ENCODE measurements around the gene KRTAP5-6. TPM values are rescaled to one million over a fixed set of nuclear protein-coding genes. Genes with fewer than 3 reads are reported as not detected.
"Not testable (repeated sequence)": the region's sequence is repeated elsewhere in the genome, so short reads cannot be mapped to it uniquely, and the experiment has no call there.

Gene KRTAP5-6
- total and polyA plus RNA-seq, 5 experiments from 2014 or later: not detected

- POLR2A ChIA-PET: no interaction called here
- peaks cover 0 to 2% (median 0%) of the 10 kb centered on the region in 4 donors for H3K4me1 Mint-ChIP-seq
- no peak for DNase-seq
- H3K4me3 Mint-ChIP-seq: no peak overlapping the region
- no peak for ATAC-seq
- H3K27me3 Mint-ChIP-seq: peaks cover 4 to 18% (median 12%) of the 10 kb centered on the region in 5 donors
- no peaks in the 10 kb centered on the region for H3K9me3 Mint-ChIP-seq
- H3K27ac Mint-ChIP-seq: peak overlapping the region in 1 of 10 donors; percentile 44
- no peaks in the 10 kb centered on the region for H3K36me3 Mint-ChIP-seq
Measured at GRCh38 chr11:1682225-1682905, 14.6 kb upstream of the KRTAP5-6 start.

- H3K27ac Mint-ChIP-seq, POLR2A ChIA-PET, DNase-seq, H3K4me1 Mint-ChIP-seq, H3K9me3 Mint-ChIP-seq, ATAC-seq, H3K4me3 Mint-ChIP-seq, H3K36me3 Mint-ChIP-seq: not testable (repeated sequence)
- H3K27me3 Mint-ChIP-seq: peaks cover 0 to 12% (median 8%) of the 10 kb centered on the region in 5 donors
Measured at GRCh38 chr11:1683216-1683615, 13.8 kb upstream of the KRTAP5-6 start.

GRCh38 chr11:1683904-1684572, 13.0 kb upstream of the KRTAP5-6 start:
- ATAC-seq, DNase-seq, H3K9me3 Mint-ChIP-seq, H3K4me3 Mint-ChIP-seq, POLR2A ChIA-PET, H3K36me3 Mint-ChIP-seq, H3K4me1 Mint-ChIP-seq, H3K27ac Mint-ChIP-seq: not testable (repeated sequence)
- peaks cover 0 to 13% (median 8%) of the 10 kb centered on the region in 5 donors for H3K27me3 Mint-ChIP-seq

GRCh38 chr11:1684886-1685874, 11.8 kb upstream of the KRTAP5-6 start:
- DNase-seq, H3K27ac Mint-ChIP-seq, H3K9me3 Mint-ChIP-seq, ATAC-seq, POLR2A ChIA-PET, H3K36me3 Mint-ChIP-seq, H3K4me3 Mint-ChIP-seq, H3K4me1 Mint-ChIP-seq: not testable (repeated sequence)
- H3K27me3 Mint-ChIP-seq: peaks cover 0 to 23% (median 19%) of the 10 kb centered on the region in 5 donors

GRCh38 chr11:1686220-1686619, 10.8 kb upstream of the KRTAP5-6 start:
- DNase-seq, H3K36me3 Mint-ChIP-seq, POLR2A ChIA-PET, H3K4me3 Mint-ChIP-seq, H3K4me1 Mint-ChIP-seq, H3K9me3 Mint-ChIP-seq, H3K27ac Mint-ChIP-seq, ATAC-seq: not testable (repeated sequence)
- peaks cover 2 to 29% (median 25%) of the 10 kb centered on the region in 5 donors for H3K27me3 Mint-ChIP-seq

- DNase-seq, ATAC-seq, H3K36me3 Mint-ChIP-seq, POLR2A ChIA-PET, H3K4me3 Mint-ChIP-seq, H3K4me1 Mint-ChIP-seq, H3K9me3 Mint-ChIP-seq: not testable (repeated sequence)
- Mint-ChIP-seq H3K27ac (peak overlapping the region in 1 of 10 donors; percentile 18), H3K27me3 (peaks cover 2 to 47% (median 25%) of the 10 kb centered on the region in 5 donors)
Measured at GRCh38 chr11:1688336-1688947, 8.6 kb upstream of the KRTAP5-6 start.

GRCh38 chr11:1689250-1690166, 7.5 kb upstream of the KRTAP5-6 start:
- H3K9me3 Mint-ChIP-seq, ATAC-seq, H3K27ac Mint-ChIP-seq, POLR2A ChIA-PET, H3K4me3 Mint-ChIP-seq, H3K36me3 Mint-ChIP-seq, DNase-seq: not testable (repeated sequence)
- Mint-ChIP-seq H3K27me3 (peaks cover 2 to 47% (median 25%) of the 10 kb centered on the region in 5 donors), H3K4me1 (peaks cover 5 to 13% (median 9%) of the 10 kb centered on the region in 4 donors)

- ATAC-seq: no peak
Measured at GRCh38 chr11:1690167-1691025, 6.6 kb upstream of the KRTAP5-6 start.

GRCh38 chr11:1691026-1691877, 5.7 kb upstream of the KRTAP5-6 start:
- H3K27ac Mint-ChIP-seq: no peak overlapping the region
- DNase-seq (no peak), ATAC-seq (no peak)
- H3K27me3 Mint-ChIP-seq: peaks cover 2 to 47% (median 22%) of the 10 kb centered on the region in 5 donors
- no peaks in the 10 kb centered on the region for H3K36me3 Mint-ChIP-seq
- H3K9me3 Mint-ChIP-seq: no peaks in the 10 kb centered on the region
- peaks cover 5 to 15% (median 9%) of the 10 kb centered on the region in 4 donors for H3K4me1 Mint-ChIP-seq
- POLR2A ChIA-PET: interaction anchor here (0.7 to 1.4 kb wide), 2 partner anchors 38 to 142 kb away, joined by 3 read pairs; no protein-coding TSS in a partner anchor
- H3K4me3 Mint-ChIP-seq: no peak overlapping the region

More at GRCh38 chr11:1690167-1691025, 6.6 kb upstream of the KRTAP5-6 start:
- H3K4me1 Mint-ChIP-seq: peaks cover 5 to 13% (median 9%) of the 10 kb centered on the region in 4 donors
- H3K27me3 Mint-ChIP-seq: peaks cover 2 to 47% (median 22%) of the 10 kb centered on the region in 5 donors
- H3K27ac Mint-ChIP-seq: peak overlapping the region in 1 of 10 donors; percentile 70
- POLR2A ChIA-PET: interaction anchor here (0.7 kb wide), 1 partner anchor 37 kb away, joined by 3 read pairs; no protein-coding TSS in a partner anchor
- DNase-seq: no peak
- no peaks in the 10 kb centered on the region for H3K9me3 Mint-ChIP-seq
- peak overlapping the region in 1 of 10 donors; percentile 44 for H3K4me3 Mint-ChIP-seq
- H3K36me3 Mint-ChIP-seq: no peaks in the 10 kb centered on the region

Data from naive thymus-derived CD8-positive, alpha-beta T cell (primary cell).